ENCODE measurements around the gene RCVRN.

DNA sequence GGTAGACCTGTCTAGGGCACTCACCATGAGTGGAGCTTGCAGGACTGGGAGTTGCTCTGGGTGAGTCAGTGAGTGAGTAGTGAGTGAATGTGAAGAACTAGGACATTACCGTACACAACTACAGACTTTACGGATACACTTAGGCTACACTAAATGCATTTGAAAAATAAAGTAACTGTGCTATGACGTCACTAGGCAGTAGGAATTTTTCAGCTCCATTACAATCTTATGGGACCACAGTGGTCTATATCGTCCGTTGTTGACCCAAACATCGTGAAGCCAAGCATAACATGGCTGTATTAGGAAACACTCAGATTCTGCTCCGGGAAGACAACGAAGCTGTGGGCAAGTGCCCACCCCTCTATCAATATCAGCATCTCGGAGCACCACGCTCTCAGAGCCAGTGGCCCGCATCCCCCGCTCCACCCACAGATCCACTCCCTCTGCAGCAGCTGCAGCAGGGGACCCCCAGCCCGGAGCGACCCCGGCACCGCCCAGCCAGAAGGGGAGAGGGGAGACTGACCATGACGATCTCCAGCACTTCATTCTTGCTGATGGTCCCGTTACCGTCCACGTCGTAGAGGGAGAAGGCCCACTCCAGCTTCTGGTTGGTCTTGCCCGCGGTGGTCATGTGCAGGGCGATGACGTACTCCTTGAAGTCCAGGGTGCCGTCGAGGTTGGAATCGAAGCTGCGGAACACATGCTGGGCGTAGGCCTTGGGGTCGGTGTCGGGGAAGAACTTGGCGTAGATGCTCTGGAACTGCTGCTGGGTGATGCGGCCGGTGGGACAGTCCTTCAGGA is 594 bp downstream of the RCVRN start:
- TF ChIP-seq, protein P1, sequence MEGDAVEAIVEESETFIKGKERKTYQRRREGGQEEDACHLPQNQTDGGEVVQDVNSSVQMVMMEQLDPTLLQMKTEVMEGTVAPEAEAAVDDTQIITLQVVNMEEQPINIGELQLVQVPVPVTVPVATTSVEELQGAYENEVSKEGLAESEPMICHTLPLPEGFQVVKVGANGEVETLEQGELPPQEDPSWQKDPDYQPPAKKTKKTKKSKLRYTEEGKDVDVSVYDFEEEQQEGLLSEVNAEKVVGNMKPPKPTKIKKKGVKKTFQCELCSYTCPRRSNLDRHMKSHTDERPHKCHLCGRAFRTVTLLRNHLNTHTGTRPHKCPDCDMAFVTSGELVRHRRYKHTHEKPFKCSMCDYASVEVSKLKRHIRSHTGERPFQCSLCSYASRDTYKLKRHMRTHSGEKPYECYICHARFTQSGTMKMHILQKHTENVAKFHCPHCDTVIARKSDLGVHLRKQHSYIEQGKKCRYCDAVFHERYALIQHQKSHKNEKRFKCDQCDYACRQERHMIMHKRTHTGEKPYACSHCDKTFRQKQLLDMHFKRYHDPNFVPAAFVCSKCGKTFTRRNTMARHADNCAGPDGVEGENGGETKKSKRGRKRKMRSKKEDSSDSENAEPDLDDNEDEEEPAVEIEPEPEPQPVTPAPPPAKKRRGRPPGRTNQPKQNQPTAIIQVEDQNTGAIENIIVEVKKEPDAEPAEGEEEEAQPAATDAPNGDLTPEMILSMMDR (IDR thresholded peaks at IDR 0.05): no peak
- TF ChIP-seq EP300 (IDR thresholded peaks at IDR 0.05): no peak
